Panc1 (cell line): Measurements from ENCODE around the gene ANKRD34A. TPM values are rescaled to one million over a fixed set of nuclear protein-coding genes. Genes with fewer than 3 reads are reported as not detected.
A peak's percentile ranks its signal among the peaks of the same experiment; 100 is the strongest.

Source experiments
- ATAC-seq: fragments of 200-7000 bp; cut with Tn5 transposase; 2 replicates; pipeline ENCODE4 v1.9.1; 2020; ENCODE audit warnings: mild to moderate bottlenecking, moderate library complexity
- BruUV-seq: library from RNA; stranded (reverse); fragments of 400-500 nt; replicated peaks from 2 replicates; lab custom pipeline; 2021; lab: Mats Ljungman, UMichigan
- CTCF ChIA-PET: fragments of 300-600 bp; sonication (Branson Sonifier 250); formaldehyde crosslinking; loops from one replicate; lab custom pipeline; 2022; ENCODE audit warnings: antibody characterized with exemption; lab: Charles Lee
- POLR2A ChIA-PET: fragments of 300-600 bp; sonication (Branson Sonifier 250); formaldehyde crosslinking; loops from one replicate; lab custom pipeline; 2022; ENCODE audit warnings: antibody characterized with exemption; lab: Charles Lee
- DNase-seq: peaks from one replicate; pipeline ENCODE4 v3.0.0-alpha.2; 2010; ENCODE audit warnings: low read depth, low spot score
- H3K27ac ChIP-seq: 2 replicates; pipeline ENCODE4 v1.5.1; 2011; ENCODE audit warnings: mild to moderate bottlenecking, low read length, inconsistent platforms
- H3K27me3 ChIP-seq: fragments of 200-500 bp; sonication (Bioruptor generic); 2 replicates; pipeline ENCODE4 v1.6.0; 2014; ENCODE audit warnings: low read length, inconsistent platforms; ENCODE audit not compliant: control insufficient read depth, insufficient read depth
- H3K36me3 ChIP-seq: fragments of 200-500 bp; sonication (Bioruptor generic); 2 replicates; pipeline ENCODE4 v1.5.1; 2014; ENCODE audit warnings: inconsistent platforms, mild to moderate bottlenecking, low read length, moderate library complexity; ENCODE audit not compliant: control insufficient read depth, insufficient read depth
- H3K4me1 ChIP-seq: 2 replicates; pipeline ENCODE4 v1.5.1; 2011; ENCODE audit warnings: inconsistent platforms, mild to moderate bottlenecking, low read length, moderate library complexity; ENCODE audit not compliant: control insufficient read depth, insufficient read depth
- H3K4me3 ChIP-seq, 2 experiments: 2 replicates each; pipeline ENCODE4 v1.5.1; 2011 to 2012; ENCODE audit warnings: low read depth in 2 of 2, low read length in 2 of 2, mild to moderate bottlenecking in 2 of 2, inconsistent platforms in 1 of 2, moderate library complexity in 1 of 2
- H3K9me3 ChIP-seq: fragments of 200-500 bp; sonication (Bioruptor generic); 2 replicates; pipeline ENCODE4 v1.5.1; 2014; ENCODE audit warnings: low read depth, mild to moderate bottlenecking, inconsistent platforms, low read length, moderate library complexity; ENCODE audit not compliant: control insufficient read depth, insufficient read depth
- POLR2AphosphoS5 ChIP-seq: IDR thresholded peaks from 2 replicates; pipeline ENCODE4 v1.6.1; 2012; ENCODE audit warnings: mild to moderate bottlenecking, low read depth, low read length, moderate library complexity
- SIN3A ChIP-seq: IDR thresholded peaks from 2 replicates; pipeline ENCODE4 v1.6.1; 2012; ENCODE audit warnings: low read depth, mild to moderate bottlenecking, low read length, moderate library complexity, borderline replicate concordance; ENCODE audit not compliant: insufficient read depth
- TCF7L2 ChIP-seq: IDR thresholded peaks from 2 replicates; pipeline ENCODE4 v1.6.1; 2011; ENCODE audit warnings: mild to moderate bottlenecking, low read depth, low read length, inconsistent platforms
- in situ Hi-C: cut with HindIII; loops from 2 replicates; pipeline ENCODE4 v1.10.0; 2016; ENCODE audit warnings: low sequenced_read_pairs, low pct_unique_long_range_greater_than_20kb
- intact Hi-C: fragments of 100-400 bp; cut with micrococcal nuclease; formaldehyde crosslinking; loops from one replicate; pipeline ENCODE4 v1.10.0; 2022; ENCODE audit not compliant: unreplicated experiment
- total RNA-seq: library from RNA; stranded (reverse); gene quantifications from one replicate; pipeline ENCODE4 v1.2.1, GENCODE V29; 2021; ENCODE audit not compliant: unreplicated experiment
- TF ChIP-seq, protein P1 (sequence below): fragments of 450-650 bp; IDR thresholded peaks from 2 replicates; pipeline ENCODE4 v1.5.1; 2017; ENCODE audit warnings: mild to moderate bottlenecking
- TF ChIP-seq, protein P2 (sequence below), 2 experiments: IDR thresholded peaks; 2 replicates each; pipeline ENCODE4 v1.6.1; 2011 to 2012; ENCODE audit warnings: low read depth in 2 of 2, control low read depth in 1 of 2, low read length in 1 of 2, mild to moderate bottlenecking in 1 of 2, moderate library complexity in 1 of 2; ENCODE audit not compliant: insufficient read depth in 1 of 2

The ANKRD34A gene
- total RNA-seq, 1 experiment from 2014 or later: 1.4 TPM

DNA sequence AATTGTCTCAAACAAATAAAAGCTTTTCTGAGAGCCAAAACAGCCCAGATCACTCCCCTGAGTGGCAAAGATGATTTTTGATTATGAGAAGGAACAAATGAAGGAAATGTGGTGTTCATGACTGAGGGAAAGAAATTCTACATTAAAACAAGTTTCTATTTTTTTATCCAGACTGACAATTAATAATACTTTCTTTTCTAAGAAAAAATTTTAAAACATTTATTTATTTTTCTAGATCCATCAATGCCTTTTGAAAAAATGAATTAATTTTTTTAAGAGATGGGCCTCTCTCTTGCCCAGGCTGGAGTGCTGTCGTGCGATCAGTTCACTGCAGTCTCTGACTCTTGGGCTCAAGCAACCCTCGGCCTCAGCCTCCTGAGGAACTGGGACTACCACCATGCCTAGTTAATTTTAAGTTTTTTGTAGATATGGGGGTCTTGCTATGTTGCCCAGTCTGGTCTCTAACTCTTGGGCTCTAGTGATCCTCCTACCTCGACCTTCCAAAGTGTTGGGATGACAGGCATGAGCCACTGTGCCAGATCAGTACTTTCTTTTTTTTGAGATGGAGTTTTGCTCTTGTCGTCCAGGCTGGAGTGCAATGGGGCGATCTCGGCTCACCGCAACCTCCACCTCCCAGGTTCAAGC, 43.2 kb upstream of the ANKRD34A start:
- no peak; the same call in 1 of the 2 replicates for ATAC-seq
- H3K4me3 ChIP-seq: no peak overlapping the region
- BruUV-seq: no TSS peak
- no peak for DNase-seq
- ChIA-PET CTCF (interaction anchor here (0.6 to 1.7 kb wide), 4 partner anchors 11 to 121 kb away, joined by 3 to 12 read pairs (median 6); partner anchors contain the start of gene TXNIP), POLR2A (interaction anchor here (0.6 kb wide), 1 partner anchor 14 kb away, joined by 3 read pairs; the partner anchor contains the start of gene HJV)
- no peaks in the 10 kb centered on the region for H3K27me3 ChIP-seq
- no peaks in the 10 kb centered on the region for H3K4me1 ChIP-seq
- H3K9me3 ChIP-seq: no peaks in the 10 kb centered on the region
- intact Hi-C loops (no loop called here), in situ Hi-C loops (no loop called here)
- TF ChIP-seq, protein P1, sequence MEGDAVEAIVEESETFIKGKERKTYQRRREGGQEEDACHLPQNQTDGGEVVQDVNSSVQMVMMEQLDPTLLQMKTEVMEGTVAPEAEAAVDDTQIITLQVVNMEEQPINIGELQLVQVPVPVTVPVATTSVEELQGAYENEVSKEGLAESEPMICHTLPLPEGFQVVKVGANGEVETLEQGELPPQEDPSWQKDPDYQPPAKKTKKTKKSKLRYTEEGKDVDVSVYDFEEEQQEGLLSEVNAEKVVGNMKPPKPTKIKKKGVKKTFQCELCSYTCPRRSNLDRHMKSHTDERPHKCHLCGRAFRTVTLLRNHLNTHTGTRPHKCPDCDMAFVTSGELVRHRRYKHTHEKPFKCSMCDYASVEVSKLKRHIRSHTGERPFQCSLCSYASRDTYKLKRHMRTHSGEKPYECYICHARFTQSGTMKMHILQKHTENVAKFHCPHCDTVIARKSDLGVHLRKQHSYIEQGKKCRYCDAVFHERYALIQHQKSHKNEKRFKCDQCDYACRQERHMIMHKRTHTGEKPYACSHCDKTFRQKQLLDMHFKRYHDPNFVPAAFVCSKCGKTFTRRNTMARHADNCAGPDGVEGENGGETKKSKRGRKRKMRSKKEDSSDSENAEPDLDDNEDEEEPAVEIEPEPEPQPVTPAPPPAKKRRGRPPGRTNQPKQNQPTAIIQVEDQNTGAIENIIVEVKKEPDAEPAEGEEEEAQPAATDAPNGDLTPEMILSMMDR: peak; percentile 61; the same call in 1 of the 2 replicates
- no peak for TF ChIP-seq SIN3A
- H3K36me3 ChIP-seq: no peaks in the 10 kb centered on the region
- H3K27ac ChIP-seq: no peak overlapping the region

DNA sequence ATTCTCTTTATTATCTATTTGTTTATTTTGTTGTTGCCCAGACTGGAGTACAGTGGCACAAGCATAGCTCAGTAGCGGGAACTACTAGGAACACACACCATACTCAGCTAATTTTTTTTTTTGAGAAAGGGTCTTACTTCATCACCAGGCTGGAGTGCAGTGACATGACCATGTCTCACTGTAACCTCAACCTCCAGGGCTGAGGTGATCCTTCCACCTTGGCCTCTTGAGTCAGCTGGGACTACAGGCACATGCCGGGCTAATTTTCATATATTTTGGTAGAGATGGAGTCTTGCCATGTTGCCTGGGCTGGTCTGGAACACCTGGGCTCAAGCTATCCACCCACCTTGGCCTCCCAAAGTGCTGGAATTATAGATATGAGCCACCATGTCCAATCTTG, 37.3 kb upstream of the ANKRD34A start:
- BruUV-seq: no TSS peak
- TF ChIP-seq, protein P1: no peak
- TF ChIP-seq TCF7L2 (no peak), POLR2AphosphoS5 (no peak)
- Histone ChIP-seq H3K4me3 (no peak overlapping the region), H3K27ac (no peak overlapping the region), H3K27me3 (no peaks in the 10 kb centered on the region), H3K36me3 (no peaks in the 10 kb centered on the region), H3K4me1 (peaks cover 10% of the 10 kb centered on the region), H3K9me3 (no peaks in the 10 kb centered on the region)
- intact Hi-C loops: no loop called here
- ChIA-PET POLR2A (interaction anchor here (0.5 kb wide), 1 partner anchor 36 kb away, joined by 11 read pairs; no protein-coding TSS in a partner anchor), CTCF (no interaction called here)
- DNase-seq (no peak), ATAC-seq (no peak)
- in situ Hi-C loops: no loop called here

DNA sequence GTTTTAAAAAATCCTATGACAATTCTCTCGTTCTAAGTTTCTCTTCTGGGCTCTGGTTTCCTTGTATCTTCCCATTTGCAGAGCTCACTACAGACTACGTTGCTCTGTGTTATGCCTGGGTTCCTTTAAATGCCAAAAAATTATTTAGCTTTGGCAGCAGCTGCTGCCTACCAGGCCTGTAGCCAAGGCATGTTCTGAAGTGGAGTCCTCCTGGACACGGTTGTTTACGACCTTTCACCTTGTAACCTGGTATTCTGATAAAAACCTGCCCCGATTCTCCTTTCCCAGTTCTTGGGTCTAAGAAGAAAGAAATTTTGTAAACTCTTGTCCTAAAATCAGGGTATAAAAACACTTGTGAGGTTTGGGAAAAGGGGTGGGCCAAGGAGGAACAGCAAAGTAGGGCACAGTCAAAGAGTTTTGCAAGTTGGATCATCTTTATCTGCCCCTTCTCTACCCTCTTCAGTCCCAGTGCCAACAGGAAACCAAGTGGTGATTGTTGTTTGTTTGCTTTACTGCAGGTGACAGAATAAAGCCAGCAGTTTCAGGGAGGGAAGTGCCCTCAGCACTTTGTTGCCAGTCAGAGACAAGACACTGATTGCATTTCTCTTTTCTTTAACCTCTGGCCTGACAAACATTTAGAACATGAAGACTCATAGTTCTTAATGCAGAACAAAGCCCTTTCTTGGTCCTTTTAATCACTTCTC, 35.1 kb upstream of the ANKRD34A start:
- no peak for ATAC-seq
- TF ChIP-seq, protein P1: no peak
- no peak for TF ChIP-seq POLR2AphosphoS5
- no peak for TF ChIP-seq SIN3A
- TF ChIP-seq, protein P2, sequence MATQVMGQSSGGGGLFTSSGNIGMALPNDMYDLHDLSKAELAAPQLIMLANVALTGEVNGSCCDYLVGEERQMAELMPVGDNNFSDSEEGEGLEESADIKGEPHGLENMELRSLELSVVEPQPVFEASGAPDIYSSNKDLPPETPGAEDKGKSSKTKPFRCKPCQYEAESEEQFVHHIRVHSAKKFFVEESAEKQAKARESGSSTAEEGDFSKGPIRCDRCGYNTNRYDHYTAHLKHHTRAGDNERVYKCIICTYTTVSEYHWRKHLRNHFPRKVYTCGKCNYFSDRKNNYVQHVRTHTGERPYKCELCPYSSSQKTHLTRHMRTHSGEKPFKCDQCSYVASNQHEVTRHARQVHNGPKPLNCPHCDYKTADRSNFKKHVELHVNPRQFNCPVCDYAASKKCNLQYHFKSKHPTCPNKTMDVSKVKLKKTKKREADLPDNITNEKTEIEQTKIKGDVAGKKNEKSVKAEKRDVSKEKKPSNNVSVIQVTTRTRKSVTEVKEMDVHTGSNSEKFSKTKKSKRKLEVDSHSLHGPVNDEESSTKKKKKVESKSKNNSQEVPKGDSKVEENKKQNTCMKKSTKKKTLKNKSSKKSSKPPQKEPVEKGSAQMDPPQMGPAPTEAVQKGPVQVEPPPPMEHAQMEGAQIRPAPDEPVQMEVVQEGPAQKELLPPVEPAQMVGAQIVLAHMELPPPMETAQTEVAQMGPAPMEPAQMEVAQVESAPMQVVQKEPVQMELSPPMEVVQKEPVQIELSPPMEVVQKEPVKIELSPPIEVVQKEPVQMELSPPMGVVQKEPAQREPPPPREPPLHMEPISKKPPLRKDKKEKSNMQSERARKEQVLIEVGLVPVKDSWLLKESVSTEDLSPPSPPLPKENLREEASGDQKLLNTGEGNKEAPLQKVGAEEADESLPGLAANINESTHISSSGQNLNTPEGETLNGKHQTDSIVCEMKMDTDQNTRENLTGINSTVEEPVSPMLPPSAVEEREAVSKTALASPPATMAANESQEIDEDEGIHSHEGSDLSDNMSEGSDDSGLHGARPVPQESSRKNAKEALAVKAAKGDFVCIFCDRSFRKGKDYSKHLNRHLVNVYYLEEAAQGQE (IDR thresholded peaks at IDR 0.05; ENCODE audit: insufficient read depth in 1 of 2, low read depth in 2 of 2, low read length in 1 of 2): no peak
- no peak for TF ChIP-seq TCF7L2
- Histone ChIP-seq H3K9me3 (no peaks in the 10 kb centered on the region), H3K4me3 (no peak overlapping the region), H3K27ac (no peak overlapping the region), H3K36me3 (no peaks in the 10 kb centered on the region), H3K27me3 (no peaks in the 10 kb centered on the region; the same call in 1 of the 2 replicates), H3K4me1 (peaks cover 16% of the 10 kb centered on the region)
- no TSS peak for BruUV-seq
- ChIA-PET CTCF (no interaction called here), POLR2A (no interaction called here)
- DNase-seq: no peak
- in situ Hi-C loops: no loop called here
- intact Hi-C loops: no loop called here
